ENCODE results near the gene ANXA8L1. TPM values are rescaled to one million over a fixed set of nuclear protein-coding genes. Genes with fewer than 3 reads are reported as not detected.
"Not testable (repeated sequence)": the region's sequence is repeated elsewhere in the genome, so short reads cannot be mapped to it uniquely, and the experiment has no call there.

The ANXA8L1 gene
- total and polyA plus RNA-seq, 2 of the 13 experiments (the other 11 are each of a cell fraction or from before 2014, with no cell fraction given) = not detected

- DNase-seq (ENCODE audit: low spot score); ATAC-seq; H3K4me1 ChIP-seq (ENCODE audit: insufficient read depth, low read length); H3K27ac ChIP-seq (ENCODE audit: extremely low read length, insufficient read depth, low read length); H3K9me3 ChIP-seq (ENCODE audit: low read length); FAIRE-seq; H3K9ac ChIP-seq (ENCODE audit: insufficient read depth, low read depth, low read length); H2AFZ ChIP-seq (ENCODE audit: low read length); H3K79me2 ChIP-seq (ENCODE audit: insufficient read depth, low read length); H3K4me2 ChIP-seq (ENCODE audit: low read depth, low read length); POLR2A ChIA-PET; in situ Hi-C loops (cut with HindIII; ENCODE audit: extremely low pct_ligation_motif_present, low pct_unique_long_range_greater_than_20kb); H4K20me1 ChIP-seq (ENCODE audit: insufficient read depth, low read length); CTCF ChIA-PET (ENCODE audit: low intra/inter-chr PET ratio, low total read pairs); H3K4me3 ChIP-seq (replicated peaks in 1 of 3; ENCODE audit: insufficient read depth in 1 of 3, low read depth in 2 of 3, low read length in 3 of 3); BruUV-seq (replicated peaks); H3K27me3 ChIP-seq (ENCODE audit: control insufficient read depth in 1 of 2, insufficient read depth in 2 of 2, low read length in 2 of 2); intact Hi-C loops (cut with micrococcal nuclease; ENCODE audit: unreplicated experiment); H3K36me3 ChIP-seq (replicated peaks in 1 of 2; ENCODE audit: control insufficient read depth in 1 of 2, insufficient read depth in 2 of 2, low read length in 2 of 2): not testable (repeated sequence)
- WGBS (ENCODE audit: low lambda C conversion rate) = 67% methylated on average over 4 of the region's 13 CpGs
Observed at GRCh38 chr10:46419570-46420379, 44.2 kb downstream of the ANXA8L1 start.

GRCh38 chr10:46423550-46423949 is 48.0 kb downstream of the ANXA8L1 start:
- DNase-seq (ENCODE audit: low spot score); H4K20me1 ChIP-seq (ENCODE audit: insufficient read depth, low read length); H3K4me2 ChIP-seq (ENCODE audit: low read depth, low read length); ATAC-seq; H3K36me3 ChIP-seq (replicated peaks in 1 of 2; ENCODE audit: control insufficient read depth in 1 of 2, insufficient read depth in 2 of 2, low read length in 2 of 2); FAIRE-seq; BruUV-seq (replicated peaks); in situ Hi-C loops (cut with HindIII; ENCODE audit: extremely low pct_ligation_motif_present, low pct_unique_long_range_greater_than_20kb); H3K27me3 ChIP-seq (ENCODE audit: control insufficient read depth in 1 of 2, insufficient read depth in 2 of 2, low read length in 2 of 2); intact Hi-C loops (cut with micrococcal nuclease; ENCODE audit: unreplicated experiment); H3K27ac ChIP-seq (ENCODE audit: extremely low read length, insufficient read depth, low read length); H3K4me3 ChIP-seq (replicated peaks in 1 of 3; ENCODE audit: insufficient read depth in 1 of 3, low read depth in 2 of 3, low read length in 3 of 3); H3K9ac ChIP-seq (ENCODE audit: insufficient read depth, low read depth, low read length); H3K9me3 ChIP-seq (ENCODE audit: low read length); CTCF ChIA-PET (ENCODE audit: low intra/inter-chr PET ratio, low total read pairs); POLR2A ChIA-PET; H2AFZ ChIP-seq (ENCODE audit: low read length); H3K79me2 ChIP-seq (ENCODE audit: insufficient read depth, low read length); H3K4me1 ChIP-seq (ENCODE audit: insufficient read depth, low read length): not testable (repeated sequence)
- WGBS (ENCODE audit: low lambda C conversion rate) = no CpG with 5 or more reads among the region's 2 CpGs

- H3K79me2 ChIP-seq (ENCODE audit: insufficient read depth, low read length); FAIRE-seq; H3K9me3 ChIP-seq (ENCODE audit: low read length); H3K27ac ChIP-seq (ENCODE audit: extremely low read length, insufficient read depth, low read length); H2AFZ ChIP-seq (ENCODE audit: low read length); H3K27me3 ChIP-seq (ENCODE audit: control insufficient read depth in 1 of 2, insufficient read depth in 2 of 2, low read length in 2 of 2); H4K20me1 ChIP-seq (ENCODE audit: insufficient read depth, low read length); CTCF ChIA-PET (ENCODE audit: low intra/inter-chr PET ratio, low total read pairs); H3K36me3 ChIP-seq (replicated peaks in 1 of 2; ENCODE audit: control insufficient read depth in 1 of 2, insufficient read depth in 2 of 2, low read length in 2 of 2); ATAC-seq; intact Hi-C loops (cut with micrococcal nuclease; ENCODE audit: unreplicated experiment); POLR2A ChIA-PET; H3K4me2 ChIP-seq (ENCODE audit: low read depth, low read length); BruUV-seq (replicated peaks); H3K4me1 ChIP-seq (ENCODE audit: insufficient read depth, low read length); DNase-seq (ENCODE audit: low spot score); H3K4me3 ChIP-seq (replicated peaks in 1 of 3; ENCODE audit: insufficient read depth in 1 of 3, low read depth in 2 of 3, low read length in 3 of 3); in situ Hi-C loops (cut with HindIII; ENCODE audit: extremely low pct_ligation_motif_present, low pct_unique_long_range_greater_than_20kb); H3K9ac ChIP-seq (ENCODE audit: insufficient read depth, low read depth, low read length): not testable (repeated sequence)
- no CpG with 5 or more reads among the region's 4 CpGs for WGBS (ENCODE audit: low lambda C conversion rate)
Observed at GRCh38 chr10:46440942-46441341, 65.4 kb downstream of the ANXA8L1 start.

Other genes starting within 250 kb of the ANXA8L1 start
- not detected in 2 replicates for gene ANTXRL, start 88.8 kb upstream of the ANXA8L1 start, total RNA-seq (2016; rRNA removed; fragmentation: Illumina TruSeq; extraction: Trizol)
- gene ANTXRL, start 88.8 kb upstream of the ANXA8L1 start, polyA plus RNA-seq (2011; rRNA removed) = not detected in 2 replicates
- gene NPY4R, start 90.2 kb downstream of the ANXA8L1 start, total RNA-seq (2016; rRNA removed; fragmentation: Illumina TruSeq; extraction: Trizol) = not detected in 2 replicates
- gene NPY4R, start 90.2 kb downstream of the ANXA8L1 start, polyA plus RNA-seq (2011; rRNA removed) = not detected in 2 replicates
- not detected in 2 replicates for gene GPRIN2, start 180.9 kb downstream of the ANXA8L1 start, total RNA-seq (2016; rRNA removed; fragmentation: Illumina TruSeq; extraction: Trizol)
- gene GPRIN2, start 180.9 kb downstream of the ANXA8L1 start, polyA plus RNA-seq (2011; rRNA removed) = not detected in 2 replicates
- 0.24 and 0.38 TPM in 2 replicates for gene SYT15, start 203.4 kb downstream of the ANXA8L1 start, total RNA-seq (2016; rRNA removed; fragmentation: Illumina TruSeq; extraction: Trizol)
- gene SYT15, start 203.4 kb downstream of the ANXA8L1 start, polyA plus RNA-seq (2011; rRNA removed) = 0.24 and 0.29 TPM in 2 replicates

All from HepG2 (cell line).